DOHH2 (cell line): ENCODE data around the gene ATP7A.

Experiments
- EZH2phosphoT487 ChIP-seq: fragments of 200-600 bp; sonication (generic); IDR thresholded peaks from 2 replicates; pipeline ENCODE4 v1.6.1; 2017; ENCODE audit warnings: borderline replicate concordance, mild to moderate bottlenecking, antibody characterized with exemption, low read length, moderate library complexity, mixed read lengths
- TF ChIP-seq, protein P1 (sequence below): fragments of 200-600 bp; sonication (generic); IDR thresholded peaks from one replicate; pipeline ENCODE4 v1.5.1; 2014; ENCODE audit warnings: antibody characterized with exemption, mild to moderate bottlenecking, low read depth, low read length; ENCODE audit not compliant: poor library complexity, severe bottlenecking

DNA sequence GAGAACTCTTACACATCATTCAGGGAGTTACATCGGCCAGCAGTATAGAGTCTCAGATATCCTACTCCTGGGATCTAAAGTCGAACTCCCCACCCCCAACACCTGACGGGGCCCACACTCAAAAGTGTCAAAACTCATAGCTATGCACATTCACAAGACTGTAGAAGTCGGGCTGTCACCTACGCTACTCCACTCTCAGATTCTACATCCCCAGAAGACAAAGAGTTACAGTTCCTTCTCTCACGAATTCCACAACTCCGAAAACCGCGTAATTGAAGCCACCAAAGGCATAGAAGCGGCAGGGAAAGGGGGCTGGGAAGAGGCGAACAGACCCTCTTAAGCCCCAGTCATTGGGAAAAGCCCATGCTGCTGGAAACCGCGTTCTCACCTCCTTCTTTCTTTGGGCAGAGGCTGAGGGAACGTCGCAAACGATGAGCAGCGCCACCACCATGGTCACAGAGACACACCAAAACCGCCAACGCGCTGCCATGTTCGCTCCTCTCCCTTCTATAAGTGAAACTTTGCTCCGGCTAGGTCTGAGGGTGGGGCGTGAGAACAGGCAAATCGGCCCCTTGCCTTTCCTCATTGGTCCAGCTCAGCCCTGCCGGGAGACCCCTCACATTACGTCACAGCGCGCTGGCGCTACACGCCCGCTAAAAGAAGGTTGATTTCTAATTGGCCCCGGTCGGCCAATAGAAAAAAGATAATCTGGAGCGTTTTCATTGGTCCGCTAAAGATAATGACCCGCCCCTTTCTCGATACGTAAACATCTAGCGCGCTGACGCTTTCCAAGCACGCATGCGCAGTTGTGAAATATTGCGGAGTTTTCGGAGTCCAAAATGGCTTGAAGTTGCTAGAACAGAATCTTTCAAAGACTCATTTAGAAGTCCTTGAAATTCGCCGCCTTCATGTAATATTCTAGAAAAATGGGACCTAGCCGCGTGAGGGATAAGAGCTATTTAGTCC lies 15.3 kb upstream of the ATP7A start, which contains the start of gene MAGT1:
- TF ChIP-seq, protein P1, sequence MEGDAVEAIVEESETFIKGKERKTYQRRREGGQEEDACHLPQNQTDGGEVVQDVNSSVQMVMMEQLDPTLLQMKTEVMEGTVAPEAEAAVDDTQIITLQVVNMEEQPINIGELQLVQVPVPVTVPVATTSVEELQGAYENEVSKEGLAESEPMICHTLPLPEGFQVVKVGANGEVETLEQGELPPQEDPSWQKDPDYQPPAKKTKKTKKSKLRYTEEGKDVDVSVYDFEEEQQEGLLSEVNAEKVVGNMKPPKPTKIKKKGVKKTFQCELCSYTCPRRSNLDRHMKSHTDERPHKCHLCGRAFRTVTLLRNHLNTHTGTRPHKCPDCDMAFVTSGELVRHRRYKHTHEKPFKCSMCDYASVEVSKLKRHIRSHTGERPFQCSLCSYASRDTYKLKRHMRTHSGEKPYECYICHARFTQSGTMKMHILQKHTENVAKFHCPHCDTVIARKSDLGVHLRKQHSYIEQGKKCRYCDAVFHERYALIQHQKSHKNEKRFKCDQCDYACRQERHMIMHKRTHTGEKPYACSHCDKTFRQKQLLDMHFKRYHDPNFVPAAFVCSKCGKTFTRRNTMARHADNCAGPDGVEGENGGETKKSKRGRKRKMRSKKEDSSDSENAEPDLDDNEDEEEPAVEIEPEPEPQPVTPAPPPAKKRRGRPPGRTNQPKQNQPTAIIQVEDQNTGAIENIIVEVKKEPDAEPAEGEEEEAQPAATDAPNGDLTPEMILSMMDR: peak; percentile 25
- no peak for TF ChIP-seq EZH2phosphoT487
